RWPE2 (cell line): ENCODE results near the gene CFLAR.

Experiments used
- ATAC-seq: fragments of 200-7000 bp; cut with Tn5 transposase; 3 replicates; pipeline ENCODE4 v1.9.1; 2021; ENCODE audit warnings: low read depth
- DNase-seq: peaks from one replicate; pipeline ENCODE4 v3.0.0-alpha.2; 2020; ENCODE audit warnings: low spot score
- H3K27ac ChIP-seq: fragments of 450-650 bp; 2 replicates; pipeline ENCODE4 v1.5.1; 2017; ENCODE audit warnings: mild to moderate bottlenecking; ENCODE audit not compliant: poor library complexity, severe bottlenecking
- H3K27me3 ChIP-seq: fragments of 250-450 bp; sonication (Bioruptor Pico); 2 replicates; pipeline ENCODE4 v1.5.1; 2021; ENCODE audit warnings: mild to moderate bottlenecking, moderate library complexity; ENCODE audit not compliant: insufficient read depth, poor library complexity, severe bottlenecking
- H3K36me3 ChIP-seq: fragments of 250-450 bp; sonication (Bioruptor Pico); 2 replicates; pipeline ENCODE4 v1.5.1; 2020; ENCODE audit warnings: low read depth, mild to moderate bottlenecking, moderate library complexity
- H3K4me1 ChIP-seq: fragments of 250-450 bp; sonication (Bioruptor Pico); 2 replicates; pipeline ENCODE4 v1.5.1; 2021; ENCODE audit warnings: mild to moderate bottlenecking, moderate library complexity; ENCODE audit not compliant: insufficient read depth, poor library complexity, severe bottlenecking
- H3K4me3 ChIP-seq: fragments of 250-450 bp; sonication (Bioruptor Pico); 2 replicates; pipeline ENCODE4 v1.5.1; 2021; ENCODE audit warnings: mild to moderate bottlenecking, moderate library complexity; ENCODE audit not compliant: severe bottlenecking
- H3K9me3 ChIP-seq: fragments of 250-450 bp; sonication (Bioruptor Pico); 2 replicates; pipeline ENCODE4 v1.5.1; 2021; ENCODE audit warnings: mild to moderate bottlenecking, moderate library complexity; ENCODE audit not compliant: severe bottlenecking
- CTCF ChIP-seq: fragments of 450-650 bp; IDR thresholded peaks from one replicate; pipeline ENCODE4 v1.5.1; 2017; ENCODE audit warnings: mild to moderate bottlenecking, moderate library complexity; ENCODE audit not compliant: poor library complexity, severe bottlenecking

CFLAR gene

GRCh38 chr2:201196803-201197202, 80.8 kb downstream of the CFLAR start:
- no peak for TF ChIP-seq CTCF
- H3K36me3 ChIP-seq, result no peaks in the 10 kb centered on the region
- H3K9me3 ChIP-seq, result no peaks in the 10 kb centered on the region
- no peak for DNase-seq
- ATAC-seq, result no peak
- no peak overlapping the region for H3K27ac ChIP-seq
- no peaks in the 10 kb centered on the region for H3K4me1 ChIP-seq
- no peak overlapping the region for H3K4me3 ChIP-seq
- H3K27me3 ChIP-seq, result no peaks in the 10 kb centered on the region

GRCh38 chr2:201197781-201198180, 81.8 kb downstream of the CFLAR start:
- no peaks in the 10 kb centered on the region for H3K27me3 ChIP-seq
- TF ChIP-seq CTCF, result no peak
- H3K9me3 ChIP-seq, result no peaks in the 10 kb centered on the region
- DNase-seq (no peak), ATAC-seq (no peak)
- no peak overlapping the region for H3K4me3 ChIP-seq
- H3K4me1 ChIP-seq, result no peaks in the 10 kb centered on the region
- no peak overlapping the region for H3K27ac ChIP-seq
- no peaks in the 10 kb centered on the region for H3K36me3 ChIP-seq

- H3K36me3 ChIP-seq, result no peaks in the 10 kb centered on the region
- no peaks in the 10 kb centered on the region for H3K4me1 ChIP-seq
- no peak overlapping the region for H3K4me3 ChIP-seq
- H3K27ac ChIP-seq, result no peak overlapping the region
- ATAC-seq (no peak), DNase-seq (no peak)
- H3K27me3 ChIP-seq, result no peaks in the 10 kb centered on the region
- TF ChIP-seq CTCF, result no peak
- no peaks in the 10 kb centered on the region for H3K9me3 ChIP-seq
Observed at GRCh38 chr2:201199847-201200246, 83.9 kb downstream of the CFLAR start.

GRCh38 chr2:201200345-201200744, 84.4 kb downstream of the CFLAR start:
- H3K4me1 ChIP-seq, result no peaks in the 10 kb centered on the region
- H3K27me3 ChIP-seq, result no peaks in the 10 kb centered on the region
- H3K4me3 ChIP-seq, result no peak overlapping the region
- DNase-seq (no peak), ATAC-seq (no peak)
- no peak overlapping the region for H3K27ac ChIP-seq
- TF ChIP-seq CTCF, result no peak
- H3K36me3 ChIP-seq, result no peaks in the 10 kb centered on the region
- no peaks in the 10 kb centered on the region for H3K9me3 ChIP-seq

- Histone ChIP-seq H3K36me3 (no peaks in the 10 kb centered on the region), H3K4me3 (no peak overlapping the region), H3K9me3 (no peaks in the 10 kb centered on the region), H3K4me1 (no peaks in the 10 kb centered on the region), H3K27ac (no peak overlapping the region), H3K27me3 (no peaks in the 10 kb centered on the region)
- no peak for DNase-seq
- no peak for TF ChIP-seq CTCF
- no peak for ATAC-seq
Observed at GRCh38 chr2:201201371-201201770, 85.4 kb downstream of the CFLAR start.
